Measurements from ENCODE around the gene SPR.

DNA sequence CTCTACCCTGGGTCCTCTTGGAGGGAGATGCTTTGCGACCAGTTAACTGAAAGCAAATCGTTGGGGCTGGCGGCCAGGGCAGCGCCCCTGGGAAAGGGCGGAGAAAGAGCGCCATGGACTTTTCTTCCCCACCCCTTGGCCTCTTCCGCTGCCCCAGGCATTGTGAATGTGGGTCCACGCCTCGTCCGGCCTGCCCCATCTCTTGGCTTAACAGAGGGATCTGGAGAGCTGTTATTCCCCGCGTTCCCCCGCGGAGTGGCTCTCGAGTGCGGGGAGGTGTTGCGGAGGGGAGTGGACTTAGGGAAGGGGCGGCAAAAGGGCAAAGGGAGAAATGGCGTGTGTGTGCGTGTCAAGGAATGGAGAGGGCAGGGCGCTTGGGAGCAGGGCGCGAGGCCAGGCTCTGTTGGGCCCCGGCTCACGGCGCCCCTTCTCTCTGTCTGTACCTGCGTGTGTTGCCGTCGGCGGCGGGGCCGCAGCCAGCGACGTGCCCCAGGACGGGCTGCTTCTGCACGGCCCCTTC, 36.7 kb downstream of the SPR start:
- TF ChIP-seq RFX5 (IDR thresholded peaks at IDR 0.05) (no peak), TP53 (CRISPR knock-in tag; IDR thresholded peaks at IDR 0.05) (no peak), RCOR1 (IDR thresholded peaks at IDR 0.05; ENCODE audit: low read depth, low read length) (no peak)

All from A549 (cell line).